NCI-H1092 treated with DMSO at 0.1 percent for 48 hours (cell line): ENCODE results near the gene ZNF839.

Experiments used
- DNase-seq: peaks from one replicate; lab custom pipeline; 2025; lab: John Stamatoyannopoulos, UW

The ZNF839 gene

DNA sequence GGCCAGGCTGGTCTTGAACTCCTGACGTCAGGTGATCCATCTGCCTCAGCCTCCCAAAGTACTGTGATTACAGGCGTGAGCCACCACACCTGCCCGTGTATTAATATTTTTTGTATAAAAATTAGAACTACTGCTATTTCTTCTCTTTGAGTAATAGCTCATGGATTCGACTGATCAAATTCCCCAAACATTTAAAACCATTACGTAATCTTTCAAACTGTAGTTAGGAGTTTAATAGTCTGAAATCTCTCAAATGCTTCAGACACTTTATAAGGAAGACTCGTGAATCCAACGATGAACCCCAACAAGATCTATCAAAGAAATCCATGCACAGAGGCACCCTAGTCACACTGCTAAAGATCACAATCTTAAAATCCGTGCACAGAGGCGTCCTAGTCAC is 59.3 kb downstream of the ZNF839 start:
- no peak for DNase-seq

DNA sequence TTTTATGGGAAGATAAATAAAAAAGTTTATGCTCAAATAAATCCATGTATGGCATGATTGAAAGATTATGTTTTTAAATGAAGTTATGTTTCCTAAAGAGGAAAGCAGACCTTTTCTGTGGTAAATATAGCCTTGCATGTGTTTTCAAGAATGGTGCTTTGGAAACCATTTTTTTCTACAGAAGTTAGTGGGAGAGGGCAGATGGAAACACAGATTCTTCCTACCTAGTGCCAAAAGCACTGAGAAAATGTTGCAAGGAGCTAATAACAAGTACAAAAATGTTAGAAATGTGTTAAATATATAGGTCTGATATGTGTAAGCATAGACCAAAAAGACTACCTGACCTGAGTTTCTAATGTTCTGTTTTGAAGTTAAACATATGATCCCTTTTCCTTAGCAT is 67.5 kb downstream of the ZNF839 start:
- DNase-seq, result no peak

DNA sequence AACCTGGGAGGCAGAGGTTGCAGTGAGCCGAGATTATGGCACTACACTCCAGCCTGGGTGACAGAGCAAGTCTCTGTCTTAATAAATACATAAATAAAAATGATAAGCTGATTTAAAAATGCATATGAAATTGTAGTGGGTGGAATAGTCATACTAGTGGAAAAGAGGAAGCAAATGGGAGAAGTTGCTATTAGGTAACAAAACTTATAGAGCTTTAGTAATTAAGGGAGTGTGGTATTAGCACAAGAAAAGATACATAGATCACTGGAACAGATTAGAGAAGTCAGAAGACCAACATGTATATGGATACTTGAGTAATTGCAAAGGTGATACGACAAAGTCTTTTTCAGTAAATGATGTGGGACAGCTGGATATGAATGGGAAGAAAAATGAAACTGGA is 69.7 kb downstream of the ZNF839 start:
- DNase-seq, result no peak

DNA sequence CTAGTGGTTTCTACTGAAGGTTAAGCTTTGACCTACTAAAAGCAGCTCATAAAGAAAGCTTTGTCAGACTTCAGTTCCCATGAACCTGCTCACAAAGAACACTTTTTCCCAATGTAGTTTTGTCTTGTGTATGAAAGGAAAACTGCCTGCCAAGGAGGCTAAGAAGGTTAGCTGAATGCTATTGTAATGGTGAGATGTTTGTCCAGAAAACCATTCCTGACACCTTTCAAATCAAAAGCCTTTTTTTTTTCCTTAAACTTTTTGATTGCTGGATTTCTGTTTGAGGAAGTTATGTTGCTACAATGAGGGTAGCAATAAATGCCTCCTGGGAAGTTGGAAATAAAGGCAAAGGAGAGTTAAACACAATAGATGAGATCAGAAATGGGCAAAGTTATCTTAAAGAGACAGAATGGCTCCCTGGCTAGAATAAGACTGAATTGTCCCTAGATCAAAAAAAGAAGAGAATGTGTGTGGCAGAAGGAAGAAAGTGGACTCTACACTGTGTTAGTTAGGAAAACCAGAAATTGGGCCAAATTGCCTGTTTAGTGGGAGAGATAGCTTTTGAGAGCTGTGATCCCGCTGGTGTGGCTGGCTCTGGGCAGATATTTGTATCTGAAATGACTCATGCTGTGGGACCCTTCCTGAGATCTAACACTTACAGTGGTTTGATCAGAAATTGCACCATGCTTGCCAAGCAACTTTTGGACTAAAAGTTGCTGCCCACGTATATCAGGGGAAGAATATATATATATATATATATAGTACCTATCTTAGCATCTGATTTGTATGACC is 70.7 kb downstream of the ZNF839 start:
- no peak for DNase-seq
